HG03378 (cell line): ENCODE measurements around the gene LTA.

ENCODE experiments used
- ATAC-seq: cut with Tn5 transposase; IDR thresholded peaks from one replicate; pipeline ENCODE4 v1.9.1; 2021; ENCODE audit warnings: mild to moderate bottlenecking, moderate library complexity; ENCODE audit not compliant: unreplicated experiment

Gene LTA

DNA sequence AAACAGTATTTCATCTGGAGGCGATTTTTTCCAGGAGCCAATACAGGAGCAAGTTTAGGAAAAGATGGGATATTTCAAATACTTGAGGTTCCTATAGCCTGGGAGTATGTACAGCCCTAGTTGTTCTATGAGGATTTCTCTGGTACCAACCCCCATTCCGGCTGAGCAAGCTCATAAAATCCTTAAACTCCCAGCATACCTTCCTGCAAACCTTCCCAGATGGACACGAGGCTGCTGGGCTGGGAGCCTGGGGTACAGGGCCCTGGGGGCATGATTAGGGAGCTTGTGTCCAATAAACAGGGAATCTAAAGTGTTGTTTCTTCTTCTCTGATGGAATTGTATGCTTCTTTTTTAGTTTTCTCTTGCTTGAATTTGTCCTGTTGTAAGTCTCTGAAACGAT lies 49.9 kb downstream of the LTA start:
- no peak for ATAC-seq

- no peak for ATAC-seq
Observed at GRCh38 chr6:31622684-31623091, 50.6 kb downstream of the LTA start.
